CD4-positive, alpha-beta memory T cell (primary cell): ENCODE data around the gene PAK5. TPM values are rescaled to one million over a fixed set of nuclear protein-coding genes. Genes with fewer than 3 reads are reported as not detected.

Experiments
- CTCF ChIA-PET: fragments of 350-600 bp; sonication (Branson Sonifier 250); formaldehyde crosslinking; loops from one replicate; lab custom pipeline; 2021; ENCODE audit warnings: inconsistent platforms; ENCODE audit not compliant: partially characterized antibody; lab: Charles Lee
- POLR2A ChIA-PET: fragments of 350-600 bp; sonication (Branson Sonifier 250); formaldehyde crosslinking; loops from one replicate; lab custom pipeline; 2021; ENCODE audit not compliant: partially characterized antibody; lab: Charles Lee
- DNase-seq, 5 donors: peaks; one replicate each; pipeline versions ENCODE4 v3.0.0 to v3.0.0-alpha.2; 2020 to 2022; ENCODE audit warnings: mixed read lengths in 1 of 5
- H3K27ac ChIP-seq: one replicate; pipeline ENCODE4 v1.7.0; 2013; ENCODE audit warnings: low read depth, low read length
- H3K27me3 ChIP-seq: 2 replicates; pipeline ENCODE4 v1.7.0; 2013; ENCODE audit warnings: mild to moderate bottlenecking, low read length, moderate library complexity; ENCODE audit not compliant: insufficient read depth
- H3K36me3 ChIP-seq: 2 replicates; pipeline ENCODE4 v1.7.0; 2013; ENCODE audit warnings: mild to moderate bottlenecking, low read length, moderate library complexity; ENCODE audit not compliant: insufficient read depth
- H3K4me1 ChIP-seq: 2 replicates; pipeline ENCODE4 v1.7.0; 2013; ENCODE audit warnings: mild to moderate bottlenecking, low read length, moderate library complexity; ENCODE audit not compliant: insufficient read depth
- H3K4me3 ChIP-seq, 2 donors: one replicate each; pipeline ENCODE4 v1.7.0; 2013; ENCODE audit warnings: low read length in 2 of 2, mild to moderate bottlenecking in 1 of 2
- H3K9me3 ChIP-seq, 2 donors: one replicate each; pipeline ENCODE4 v1.7.0; 2013; ENCODE audit warnings: low read length in 2 of 2, control low read depth in 1 of 2; ENCODE audit not compliant: control insufficient read depth in 1 of 2
- H3K27ac Mint-ChIP-seq, 7 donors: one replicate each; pipeline ENCODE4 v1.8.0; 2020 to 2021; ENCODE audit warnings: mixed read lengths in 7 of 7, mild to moderate bottlenecking in 6 of 7, inconsistent platforms in 3 of 7, moderate library complexity in 3 of 7
- H3K27me3 Mint-ChIP-seq, 2 donors: one replicate each; pipeline ENCODE4 v1.8.0; 2020 to 2021; ENCODE audit warnings: mixed read lengths in 2 of 2
- H3K36me3 Mint-ChIP-seq, 2 donors: one replicate each; pipeline ENCODE4 v1.8.0; 2020 to 2021; ENCODE audit warnings: mixed read lengths in 2 of 2, inconsistent platforms in 1 of 2, mild to moderate bottlenecking in 1 of 2
- H3K4me1 Mint-ChIP-seq, 4 donors: one replicate each; pipeline ENCODE4 v1.8.0; 2020 to 2021; ENCODE audit warnings: mixed read lengths in 4 of 4, mild to moderate bottlenecking in 1 of 4
- H3K4me3 Mint-ChIP-seq, 8 donors: one replicate each; pipeline ENCODE4 v1.8.0; 2020 to 2021; ENCODE audit warnings: mixed read lengths in 8 of 8, mild to moderate bottlenecking in 7 of 8, moderate library complexity in 6 of 8, inconsistent platforms in 3 of 8
- H3K9me3 Mint-ChIP-seq, 8 donors: one replicate each; pipeline ENCODE4 v1.8.0; 2020 to 2021; ENCODE audit warnings: mixed read lengths in 8 of 8, mild to moderate bottlenecking in 5 of 8, inconsistent platforms in 3 of 8, moderate library complexity in 1 of 8
- intact Hi-C: fragments of 100-400 bp; cut with micrococcal nuclease; formaldehyde crosslinking; loops from one replicate; pipeline ENCODE4 v1.15.1; 2023
- polyA plus RNA-seq, 2 donors: library from polyadenylated mRNA; unstranded; fragments of 300-500 nt; fragmentation: Illumina TruSeq; gene quantifications; one replicate each; pipeline ENCODE4 v1.2.3, GENCODE V29; 2021
- total RNA-seq, 2 experiments: library from RNA; stranded (reverse); gene quantifications; one replicate each; pipeline ENCODE4 v1.2.3, GENCODE V29; 2021

The PAK5 gene
- total and polyA plus RNA-seq, 4 experiments from 2014 or later, result not detected

DNA sequence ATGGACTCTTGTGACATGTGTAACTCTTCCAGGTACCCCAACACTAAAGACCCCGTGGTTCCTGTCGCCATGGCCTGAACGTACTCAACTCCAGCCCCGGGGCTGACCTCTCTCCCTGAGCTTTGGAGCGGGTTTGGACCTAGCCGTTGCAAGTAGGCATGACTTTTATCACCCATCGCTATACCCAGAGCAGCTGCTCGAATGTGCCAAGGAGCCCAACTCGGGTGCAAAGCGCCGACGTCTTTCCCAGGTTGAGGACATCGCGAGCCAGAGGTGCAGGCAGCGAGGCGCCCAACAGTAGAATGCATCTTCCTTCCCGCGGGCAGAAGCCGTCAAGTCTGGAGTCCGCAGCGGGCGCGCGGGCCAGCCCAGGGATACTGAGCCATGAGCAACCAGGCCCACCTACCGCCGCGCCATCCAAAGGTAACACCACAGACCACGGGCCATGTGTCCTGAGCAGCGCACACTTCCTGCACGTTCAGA is 330.1 kb downstream of the PAK5 start:
- Histone ChIP-seq H3K4me1 (no peaks in the 10 kb centered on the region), H3K9me3 (no peaks in the 10 kb centered on the region), H3K36me3 (no peaks in the 10 kb centered on the region), H3K27ac (no peak overlapping the region), H3K27me3 (no peaks in the 10 kb centered on the region), H3K4me3 (no peak overlapping the region)
- Mint-ChIP-seq H3K27me3 (peaks cover 13 to 19% of the 10 kb centered on the region in 2 donors), H3K27ac (no peak overlapping the region), H3K36me3 (no peaks in the 10 kb centered on the region), H3K9me3 (peaks cover 0 to 6% (median 4%) of the 10 kb centered on the region in 8 donors), H3K4me3 (no peak overlapping the region), H3K4me1 (peaks cover 0 to 2% (median 0%) of the 10 kb centered on the region in 4 donors)
- ChIA-PET CTCF (no interaction called here), POLR2A (no interaction called here)
- intact Hi-C loops, result no loop called here
- no peak for DNase-seq

DNA sequence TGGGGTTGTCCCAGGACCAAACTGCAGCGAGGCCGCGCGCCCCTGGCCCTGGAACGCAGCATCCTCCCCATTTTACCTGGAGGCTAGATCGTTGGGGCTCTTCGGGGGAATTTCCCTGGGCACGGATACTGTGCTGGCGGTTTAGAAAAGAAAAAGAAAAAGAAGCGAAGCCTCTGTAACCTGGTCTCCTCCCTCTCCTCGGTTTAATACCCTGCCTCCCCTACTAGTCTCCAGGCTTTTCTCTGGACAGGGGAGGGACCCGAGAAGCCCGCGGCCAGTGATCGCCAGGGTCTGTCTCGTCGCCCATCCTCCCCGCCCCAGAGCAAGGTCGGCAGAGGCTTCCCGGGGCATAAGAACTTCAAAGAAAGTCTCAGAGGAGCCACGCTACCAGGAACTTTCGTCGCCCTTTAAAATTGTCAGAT is 330.6 kb downstream of the PAK5 start:
- no peaks in the 10 kb centered on the region for H3K4me1 ChIP-seq
- ChIA-PET CTCF (no interaction called here), POLR2A (no interaction called here)
- no peaks in the 10 kb centered on the region for H3K36me3 ChIP-seq
- Mint-ChIP-seq H3K27ac (no peak overlapping the region), H3K36me3 (no peaks in the 10 kb centered on the region), H3K9me3 (peaks cover 0 to 8% (median 4%) of the 10 kb centered on the region in 8 donors), H3K27me3 (peaks cover 13 to 19% of the 10 kb centered on the region in 2 donors), H3K4me1 (peaks cover 0 to 2% (median 0%) of the 10 kb centered on the region in 4 donors), H3K4me3 (no peak overlapping the region)
- no peak for DNase-seq
- H3K27me3 ChIP-seq, result no peaks in the 10 kb centered on the region
- no peaks in the 10 kb centered on the region for H3K9me3 ChIP-seq
- no peak overlapping the region for H3K4me3 ChIP-seq
- intact Hi-C loops, result no loop called here
- no peak overlapping the region for H3K27ac ChIP-seq

DNA sequence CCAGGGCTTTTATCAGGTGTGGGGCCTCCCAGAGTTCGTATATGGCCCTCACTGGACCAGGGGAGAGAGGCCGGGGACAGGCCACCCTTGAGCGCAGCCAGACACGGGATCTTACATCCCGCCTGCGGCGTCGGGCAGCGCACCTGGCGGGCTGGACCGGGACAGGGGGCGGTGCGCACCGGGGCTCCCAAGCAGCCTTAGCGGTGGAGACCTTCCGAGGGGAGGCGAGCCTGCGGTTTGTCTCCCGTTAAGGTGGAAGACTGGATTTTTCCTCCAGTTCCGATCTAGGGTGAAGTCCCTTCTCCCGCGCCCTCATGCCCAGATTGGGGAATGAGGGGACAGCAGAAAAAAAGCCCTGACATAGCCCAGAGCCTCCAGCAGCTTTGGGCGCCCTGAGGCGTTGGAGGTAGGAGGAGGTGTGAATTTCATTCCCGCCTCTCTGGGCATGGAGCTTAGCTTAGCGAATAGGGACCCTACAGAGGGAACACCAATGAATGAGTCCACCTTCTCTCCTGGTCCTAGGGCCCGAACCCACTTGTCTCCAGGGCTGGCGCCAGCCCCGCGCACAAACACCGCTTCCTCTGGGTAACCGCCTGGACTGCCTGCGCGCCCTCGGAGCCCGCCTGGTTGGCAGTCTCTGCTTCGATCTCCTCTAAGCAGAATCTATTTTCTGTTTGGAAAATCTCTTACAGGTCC is 331.2 kb downstream of the PAK5 start:
- DNase-seq, result no peak
- no peak overlapping the region for H3K4me3 Mint-ChIP-seq
- no peaks in the 10 kb centered on the region for H3K36me3 Mint-ChIP-seq
- Histone ChIP-seq H3K4me3 (no peak overlapping the region), H3K4me1 (no peaks in the 10 kb centered on the region), H3K27ac (no peak overlapping the region), H3K27me3 (no peaks in the 10 kb centered on the region), H3K36me3 (no peaks in the 10 kb centered on the region), H3K9me3 (no peaks in the 10 kb centered on the region)
- H3K4me1 Mint-ChIP-seq, result peaks cover 0 to 2% (median 0%) of the 10 kb centered on the region in 4 donors
- H3K27ac Mint-ChIP-seq, result no peak overlapping the region
- H3K9me3 Mint-ChIP-seq, result peaks cover 0 to 8% (median 4%) of the 10 kb centered on the region in 8 donors
- POLR2A ChIA-PET, result no interaction called here
- H3K27me3 Mint-ChIP-seq, result peaks cover 13 to 18% of the 10 kb centered on the region in 2 donors
- CTCF ChIA-PET, result no interaction called here
- intact Hi-C loops, result no loop called here

GRCh38 chr20:9506964-9507369 is 331.9 kb downstream of the PAK5 start:
- H3K4me1 ChIP-seq, result no peaks in the 10 kb centered on the region
- intact Hi-C loops, result no loop called here
- CTCF ChIA-PET, result no interaction called here
- no peaks in the 10 kb centered on the region for H3K36me3 ChIP-seq
- H3K4me3 Mint-ChIP-seq, result no peak overlapping the region
- no peak overlapping the region for H3K27ac ChIP-seq
- no peak overlapping the region for H3K4me3 ChIP-seq
- peaks cover 0 to 12% (median 5%) of the 10 kb centered on the region in 8 donors for H3K9me3 Mint-ChIP-seq
- H3K4me1 Mint-ChIP-seq, result peaks cover 0 to 2% (median 0%) of the 10 kb centered on the region in 4 donors
- no peaks in the 10 kb centered on the region for H3K27me3 ChIP-seq
- no peaks in the 10 kb centered on the region for H3K9me3 ChIP-seq
- no peak overlapping the region for H3K27ac Mint-ChIP-seq
- H3K36me3 Mint-ChIP-seq, result no peaks in the 10 kb centered on the region
- H3K27me3 Mint-ChIP-seq, result peaks cover 11 to 16% of the 10 kb centered on the region in 2 donors
- DNase-seq, result no peak
- POLR2A ChIA-PET, result no interaction called here

DNA sequence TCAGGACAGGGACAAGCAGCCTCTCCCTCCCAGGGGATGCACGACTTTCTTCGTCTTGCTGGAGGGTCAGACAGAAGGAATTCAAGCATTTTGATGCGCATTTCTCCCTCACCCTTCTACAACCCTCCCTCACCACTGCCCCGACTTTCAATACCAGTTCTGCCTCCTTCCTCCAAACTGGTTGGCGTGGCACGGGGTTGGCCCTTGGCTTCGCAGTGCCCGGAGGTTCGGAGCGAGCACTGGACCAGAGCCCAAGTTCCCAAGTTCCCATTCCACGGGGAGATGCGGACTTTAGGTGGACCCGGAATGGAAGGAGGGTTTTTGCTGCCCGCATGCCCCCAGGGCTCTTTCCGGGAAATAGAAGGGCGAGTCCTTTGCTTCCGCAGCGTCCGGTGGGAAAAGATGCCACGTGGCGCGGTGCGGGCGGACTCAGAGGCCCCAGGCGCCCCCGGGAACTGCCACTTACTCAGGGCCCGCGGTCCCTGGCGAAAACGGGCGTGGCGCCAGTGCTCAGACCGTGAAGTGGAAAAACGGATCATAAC is 332.5 kb downstream of the PAK5 start:
- Histone ChIP-seq H3K27me3 (no peaks in the 10 kb centered on the region), H3K9me3 (no peaks in the 10 kb centered on the region), H3K27ac (no peak overlapping the region), H3K36me3 (no peaks in the 10 kb centered on the region), H3K4me3 (no peak overlapping the region), H3K4me1 (no peaks in the 10 kb centered on the region)
- H3K4me1 Mint-ChIP-seq, result peaks cover 0 to 2% (median 0%) of the 10 kb centered on the region in 4 donors
- no peak overlapping the region for H3K27ac Mint-ChIP-seq
- peaks cover 6 to 16% of the 10 kb centered on the region in 2 donors for H3K27me3 Mint-ChIP-seq
- DNase-seq, result no peak
- intact Hi-C loops, result no loop called here
- peaks cover 0 to 12% (median 4%) of the 10 kb centered on the region in 8 donors for H3K9me3 Mint-ChIP-seq
- CTCF ChIA-PET, result no interaction called here
- no peak overlapping the region for H3K4me3 Mint-ChIP-seq
- H3K36me3 Mint-ChIP-seq, result no peaks in the 10 kb centered on the region
- POLR2A ChIA-PET, result no interaction called here

GRCh38 chr20:9503526-9504245 is 335.2 kb downstream of the PAK5 start:
- Histone ChIP-seq H3K27me3 (no peaks in the 10 kb centered on the region), H3K4me3 (no peak overlapping the region), H3K9me3 (no peaks in the 10 kb centered on the region), H3K36me3 (no peaks in the 10 kb centered on the region), H3K4me1 (no peaks in the 10 kb centered on the region), H3K27ac (no peak overlapping the region)
- Mint-ChIP-seq H3K4me3 (no peak overlapping the region), H3K4me1 (no peaks in the 10 kb centered on the region), H3K27me3 (peaks cover 2 to 5% of the 10 kb centered on the region in 2 donors), H3K9me3 (peaks cover 0 to 8% (median under 1%) of the 10 kb centered on the region in 8 donors), H3K27ac (no peak overlapping the region), H3K36me3 (no peaks in the 10 kb centered on the region)
- intact Hi-C loops, result no loop called here
- no peak for DNase-seq
- ChIA-PET POLR2A (no interaction called here), CTCF (no interaction called here)

- intact Hi-C loops, result no loop called here
- Histone ChIP-seq H3K27ac (no peak overlapping the region), H3K27me3 (no peaks in the 10 kb centered on the region), H3K9me3 (no peaks in the 10 kb centered on the region), H3K4me3 (no peak overlapping the region), H3K36me3 (no peaks in the 10 kb centered on the region), H3K4me1 (no peaks in the 10 kb centered on the region)
- Mint-ChIP-seq H3K9me3 (peaks cover 0 to 8% (median under 1%) of the 10 kb centered on the region in 8 donors), H3K4me3 (no peak overlapping the region), H3K36me3 (no peaks in the 10 kb centered on the region), H3K27ac (no peak overlapping the region), H3K27me3 (peaks cover 0 to 2% of the 10 kb centered on the region in 2 donors), H3K4me1 (no peaks in the 10 kb centered on the region)
- CTCF ChIA-PET, result no interaction called here
- POLR2A ChIA-PET, result no interaction called here
- no peak for DNase-seq
Measured at GRCh38 chr20:9501473-9501872, 337.4 kb downstream of the PAK5 start.
